Right hindlimb (tissue), 1 donor: ENCODE results near the gene ZNF469.

ENCODE experiments used
- DNase-seq: peaks from one replicate; pipeline ENCODE4 v3.0.0-alpha.2; 2018

Gene ZNF469

GRCh38 chr16:88378401-88378800 lies 4.4 kb upstream of the ZNF469 start:
- DNase-seq, result peak; percentile 10

DNA sequence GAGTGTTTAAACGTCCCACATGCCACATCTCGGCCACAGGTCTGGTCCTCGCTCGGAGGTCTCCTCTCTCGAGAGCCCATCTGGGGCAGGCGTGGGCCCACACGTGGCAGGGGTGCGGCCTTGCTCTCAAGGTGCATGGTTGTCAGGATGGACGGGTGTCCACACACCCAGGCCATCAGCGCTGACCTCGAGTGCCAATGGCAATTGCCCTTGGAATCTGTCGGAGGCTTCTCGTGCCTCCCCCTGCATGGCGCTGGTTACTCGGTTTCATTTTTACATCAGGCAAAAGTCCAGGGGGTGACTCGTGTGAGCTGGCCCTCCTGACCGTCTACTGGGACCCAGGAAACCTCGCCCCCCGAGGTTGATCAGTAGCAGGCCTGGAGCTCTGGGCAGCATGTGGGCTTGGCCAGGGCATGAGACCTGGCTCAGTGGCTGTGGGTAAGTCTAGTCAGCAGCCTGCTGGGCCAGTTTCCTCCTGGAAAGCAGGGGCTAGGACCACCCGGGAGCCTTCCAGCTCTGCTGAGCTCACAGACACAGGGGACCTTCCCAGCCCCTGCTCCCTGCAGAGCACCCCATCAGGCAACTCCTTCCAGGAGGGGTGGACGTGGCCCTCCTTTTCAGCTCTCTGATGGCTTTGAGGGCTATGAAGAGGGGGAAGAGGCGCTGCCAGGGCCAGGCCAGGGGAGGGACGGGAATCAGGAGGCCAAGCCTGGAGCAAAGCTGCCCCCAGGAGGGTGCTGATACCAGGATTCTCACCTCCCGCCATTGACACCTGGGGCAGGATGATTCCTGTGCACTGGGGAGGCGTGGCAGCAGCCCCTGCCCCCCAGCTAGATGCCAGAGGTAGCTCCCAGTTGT lies 3.7 kb upstream of the ZNF469 start:
- peak; percentile 16 for DNase-seq

DNA sequence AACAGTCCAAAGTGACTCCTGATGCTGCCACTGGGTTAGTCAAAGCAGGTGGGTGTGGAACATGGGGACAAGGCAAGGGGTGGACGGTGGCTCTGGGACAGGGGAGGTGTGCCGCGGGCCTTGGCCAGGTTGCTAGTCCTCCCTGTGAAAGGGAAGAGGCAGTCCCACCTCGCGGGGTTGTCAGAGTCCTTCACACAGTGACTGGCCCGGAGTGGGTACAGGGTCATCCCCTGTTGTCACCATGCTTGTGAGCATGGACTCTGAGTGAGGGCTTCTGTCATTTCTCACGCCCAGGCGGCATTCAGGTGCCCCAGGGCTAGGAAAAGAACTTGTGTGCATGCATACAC lies 3.1 kb upstream of the ZNF469 start:
- DNase-seq, result peak; percentile 13

- DNase-seq, result no peak
Observed at GRCh38 chr16:88380099-88380498, 2.7 kb upstream of the ZNF469 start.

- peak; percentile 11 for DNase-seq
Observed at GRCh38 chr16:88380619-88381018, 2.1 kb upstream of the ZNF469 start.

GRCh38 chr16:88381820-88382451 lies 823 bp upstream of the ZNF469 start:
- DNase-seq, result peak; percentile 19

GRCh38 chr16:88383401-88384221 lies 852 bp downstream of the ZNF469 start:
- DNase-seq, result peak; percentile 47

DNA sequence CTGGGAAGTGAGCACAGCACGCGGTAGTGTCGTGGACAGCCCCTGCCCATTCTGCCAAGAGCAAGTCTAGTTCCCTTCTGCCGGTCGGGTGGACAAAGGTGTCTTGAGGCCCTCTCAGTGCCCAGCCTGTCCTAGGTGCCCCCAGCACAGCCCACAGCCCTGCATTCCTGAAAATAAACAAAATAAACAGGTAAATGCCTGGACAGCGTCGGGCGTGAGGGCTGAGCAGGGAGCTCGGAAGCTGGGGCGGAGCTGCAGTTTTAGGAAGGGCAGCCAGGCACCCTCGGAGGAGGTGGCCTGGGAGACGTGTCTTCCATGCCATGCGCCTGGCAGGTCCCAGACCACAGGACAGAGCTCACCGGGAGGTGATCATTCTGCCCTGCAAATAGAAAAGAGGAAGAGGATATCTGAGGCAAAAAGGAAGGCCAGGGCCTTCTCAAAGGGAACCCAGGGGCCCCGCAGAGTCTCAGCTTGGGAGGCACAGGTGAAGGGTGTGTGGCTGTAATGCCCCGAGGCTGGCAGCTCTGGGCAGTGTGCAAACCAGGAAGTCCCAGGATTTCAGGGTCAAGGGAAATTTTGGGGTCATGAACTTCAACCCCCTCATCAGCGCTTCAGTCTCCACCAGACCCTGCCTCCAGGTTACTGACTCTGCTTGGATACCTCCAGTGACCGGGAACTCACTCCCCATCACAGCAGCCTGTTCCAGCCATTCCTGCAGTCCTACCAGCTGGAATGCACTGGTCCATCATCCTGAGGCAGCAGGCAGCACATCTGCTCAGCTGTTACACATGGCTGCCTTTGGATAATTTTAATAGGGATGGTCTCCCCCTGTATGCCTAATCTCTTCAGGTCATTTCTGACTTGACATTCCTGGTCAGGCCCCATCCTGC lies 1.7 kb downstream of the ZNF469 start:
- DNase-seq, result peak; percentile 18

GRCh38 chr16:88385112-88385594 lies 2.4 kb downstream of the ZNF469 start:
- no peak for DNase-seq

DNA sequence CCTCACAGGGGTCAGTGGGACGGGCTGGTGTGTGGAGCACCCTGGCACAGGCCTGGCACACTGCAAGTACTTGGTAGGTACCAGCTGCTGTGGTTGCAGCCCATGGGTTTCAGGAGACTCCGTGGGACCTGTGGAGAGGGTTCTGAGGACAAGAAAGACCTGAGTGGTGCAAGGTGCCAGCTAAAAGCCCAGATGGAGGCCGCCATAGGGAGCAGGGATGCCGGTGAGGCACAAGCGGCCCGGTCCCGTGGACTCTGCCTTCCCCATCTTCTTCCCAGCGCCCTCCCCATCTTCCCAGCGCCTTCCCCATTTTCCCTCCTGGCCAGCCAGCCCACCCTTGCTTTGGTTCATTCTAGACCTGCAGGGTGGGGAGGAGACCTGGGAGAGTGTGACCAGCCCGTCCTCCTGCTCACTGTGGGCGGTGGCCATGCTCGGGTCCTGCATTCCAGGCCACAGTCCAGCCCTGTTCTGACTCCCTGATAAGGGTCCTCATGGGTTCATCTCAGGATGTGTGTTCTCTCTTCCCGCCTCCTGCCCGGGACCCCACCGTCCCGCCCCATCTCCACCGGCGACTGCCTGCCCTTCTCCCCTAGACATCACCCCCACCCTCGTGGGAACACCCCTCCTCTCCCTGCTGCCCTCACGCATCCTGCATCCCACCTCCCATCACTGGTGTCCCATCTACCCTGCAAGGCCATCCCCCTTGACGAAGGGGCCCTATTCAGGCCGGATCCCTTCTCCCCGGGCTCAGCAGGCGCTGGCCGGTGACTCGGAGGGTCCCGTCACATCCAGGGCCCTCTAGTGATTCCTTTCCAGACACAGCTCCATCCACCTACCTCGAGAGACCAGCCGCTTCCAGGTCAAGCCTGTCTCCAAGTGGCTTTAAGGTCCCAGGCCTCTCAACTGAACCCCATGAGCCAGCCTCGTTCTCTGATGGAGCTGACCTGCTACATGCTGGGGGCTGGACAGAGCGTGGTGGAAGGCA lies 3.4 kb downstream of the ZNF469 start:
- DNase-seq, result no peak

DNA sequence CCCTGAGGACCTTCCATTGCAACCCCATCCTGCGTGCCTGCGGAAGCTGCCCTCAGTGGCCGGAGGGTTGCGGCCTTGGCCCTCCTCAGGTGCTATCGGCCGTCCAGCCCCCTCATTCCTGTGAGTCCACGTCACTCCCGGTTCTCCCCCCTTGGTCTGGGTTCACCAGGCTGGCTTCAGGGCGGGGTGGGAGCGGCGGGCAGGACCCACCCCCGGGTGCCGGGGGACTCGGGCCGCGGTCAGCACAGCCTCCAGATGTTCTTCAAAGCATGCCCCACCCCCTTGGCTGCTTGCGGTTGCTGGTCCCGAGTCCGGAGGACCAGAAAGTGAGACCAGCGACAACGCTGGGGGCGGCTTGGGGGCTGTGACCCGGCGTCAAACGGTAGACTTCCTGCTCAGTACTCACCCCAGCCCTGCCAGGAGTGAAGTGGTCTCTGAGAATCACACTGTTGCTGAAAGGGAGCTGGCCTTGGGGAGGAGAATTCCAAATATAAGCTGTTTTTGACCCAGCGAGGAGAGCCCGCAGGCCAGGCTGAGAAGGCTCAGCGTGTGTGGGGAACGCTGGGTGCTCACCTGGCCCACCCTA lies 4.5 kb downstream of the ZNF469 start:
- no peak for DNase-seq

GRCh38 chr16:88387941-88388627 lies 5.3 kb downstream of the ZNF469 start:
- peak; percentile 70 for DNase-seq

DNA sequence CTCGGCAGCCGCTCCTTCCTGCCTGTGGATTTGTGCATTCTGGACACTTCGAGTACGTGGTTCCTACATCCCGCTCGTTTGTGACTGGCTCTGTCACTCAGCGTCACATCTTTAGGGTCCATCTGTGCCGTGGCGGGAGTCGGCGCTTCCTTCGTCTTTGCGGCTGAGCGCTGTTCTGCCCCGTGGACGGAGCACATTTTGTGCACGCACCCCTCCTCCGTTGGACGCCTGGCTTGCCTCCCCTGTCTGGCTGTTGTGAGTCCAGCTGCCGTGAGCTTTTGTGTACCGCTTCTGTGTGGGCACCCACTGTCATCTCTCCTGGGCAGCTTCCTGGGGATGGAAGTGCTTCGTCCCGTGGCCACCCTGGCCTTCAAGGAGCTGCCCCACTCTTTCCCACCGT lies 6.4 kb downstream of the ZNF469 start:
- no peak for DNase-seq

DNA sequence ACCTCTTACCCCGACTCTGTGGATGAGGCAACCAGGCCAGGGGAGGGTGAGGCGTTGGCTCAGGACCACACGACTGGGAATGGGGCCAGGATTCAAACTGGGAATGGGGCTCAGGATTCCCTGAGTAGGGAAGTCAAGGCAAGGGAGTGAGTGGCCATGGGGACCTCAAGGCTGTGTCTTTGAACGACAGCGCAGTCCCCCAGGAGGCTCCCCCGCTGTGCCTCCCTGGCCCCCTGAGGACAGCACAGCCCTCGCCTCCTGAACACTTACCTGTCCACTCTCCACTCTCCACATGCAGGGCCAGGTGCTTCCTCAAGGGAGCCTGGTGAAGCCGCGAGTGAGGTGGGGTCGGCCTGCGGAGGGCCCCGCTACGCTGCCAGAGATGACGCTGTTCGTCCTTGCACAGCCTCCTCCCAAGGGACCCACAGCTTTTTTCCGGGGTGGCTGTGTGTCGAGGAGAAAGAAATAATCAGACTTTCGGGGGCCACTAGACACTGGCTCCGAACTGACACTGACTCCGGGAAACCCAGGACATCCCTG lies 6.9 kb downstream of the ZNF469 start:
- no peak for DNase-seq

DNA sequence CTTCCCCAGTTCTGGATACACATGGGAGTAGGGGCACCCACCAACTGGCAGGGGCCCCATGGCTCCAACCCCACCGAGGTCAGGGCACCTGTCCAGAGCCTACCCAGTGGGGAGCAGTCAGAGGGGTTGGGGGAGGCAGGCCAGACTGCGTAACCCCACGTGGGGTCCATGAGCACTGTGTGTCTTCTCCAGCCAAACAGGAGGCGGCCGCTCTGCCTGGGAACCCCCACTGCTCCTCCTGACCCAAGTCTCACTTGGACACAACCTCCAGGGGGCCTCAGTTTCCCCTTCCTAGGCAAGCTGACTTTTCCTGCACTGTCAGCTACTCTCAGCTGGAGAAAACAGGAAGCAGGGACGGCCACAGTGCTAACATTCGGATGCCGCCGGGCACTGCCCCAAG lies 7.5 kb downstream of the ZNF469 start:
- no peak for DNase-seq

DNA sequence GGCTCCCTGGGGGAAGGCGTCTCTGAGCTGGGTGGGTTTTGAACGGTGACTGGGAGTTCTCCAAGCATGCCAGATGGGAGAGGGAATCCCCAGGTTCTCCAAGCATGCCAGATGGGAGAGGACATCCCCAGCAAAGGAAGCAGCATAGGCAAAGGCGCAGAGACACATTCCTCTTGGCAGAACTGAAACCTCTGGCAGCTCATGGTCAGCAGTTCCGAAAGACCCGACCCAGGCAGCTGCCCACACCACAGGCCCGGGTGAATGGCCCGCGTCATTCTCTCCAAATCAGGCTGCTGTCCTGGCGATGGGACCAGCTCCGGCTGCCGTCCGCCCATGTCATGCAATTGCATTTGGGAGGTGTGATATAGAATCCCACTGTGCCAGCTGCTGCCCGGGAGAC lies 8.0 kb downstream of the ZNF469 start:
- no peak for DNase-seq

GRCh38 chr16:88391144-88391850 lies 8.5 kb downstream of the ZNF469 start:
- no peak for DNase-seq

DNA sequence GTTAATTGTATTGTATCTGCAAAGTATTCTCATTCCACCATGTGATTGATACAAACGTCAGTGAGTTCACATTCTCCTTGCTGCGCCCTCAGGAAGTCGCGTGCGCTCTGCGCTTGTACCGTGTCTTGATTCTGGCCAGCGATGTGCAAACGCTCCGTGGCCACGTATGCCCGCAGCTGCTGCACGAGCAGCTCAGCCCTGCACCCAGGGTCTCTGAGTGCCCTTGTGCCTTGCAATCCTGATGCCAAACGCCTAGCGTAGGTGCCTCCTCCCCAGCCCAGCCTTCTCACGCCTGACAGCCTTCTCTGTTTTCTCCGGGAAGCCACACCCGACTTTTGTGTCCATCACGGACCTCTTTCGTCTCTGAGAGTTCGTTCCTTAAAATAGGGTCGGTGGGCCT lies 9.4 kb downstream of the ZNF469 start:
- no peak for DNase-seq

- DNase-seq, result no peak
Observed at GRCh38 chr16:88392616-88393015, 9.9 kb downstream of the ZNF469 start.
